ENCODE data around the gene SKIL. TPM values are rescaled to one million over a fixed set of nuclear protein-coding genes. Genes with fewer than 3 reads are reported as not detected.

SKIL gene, protein sequence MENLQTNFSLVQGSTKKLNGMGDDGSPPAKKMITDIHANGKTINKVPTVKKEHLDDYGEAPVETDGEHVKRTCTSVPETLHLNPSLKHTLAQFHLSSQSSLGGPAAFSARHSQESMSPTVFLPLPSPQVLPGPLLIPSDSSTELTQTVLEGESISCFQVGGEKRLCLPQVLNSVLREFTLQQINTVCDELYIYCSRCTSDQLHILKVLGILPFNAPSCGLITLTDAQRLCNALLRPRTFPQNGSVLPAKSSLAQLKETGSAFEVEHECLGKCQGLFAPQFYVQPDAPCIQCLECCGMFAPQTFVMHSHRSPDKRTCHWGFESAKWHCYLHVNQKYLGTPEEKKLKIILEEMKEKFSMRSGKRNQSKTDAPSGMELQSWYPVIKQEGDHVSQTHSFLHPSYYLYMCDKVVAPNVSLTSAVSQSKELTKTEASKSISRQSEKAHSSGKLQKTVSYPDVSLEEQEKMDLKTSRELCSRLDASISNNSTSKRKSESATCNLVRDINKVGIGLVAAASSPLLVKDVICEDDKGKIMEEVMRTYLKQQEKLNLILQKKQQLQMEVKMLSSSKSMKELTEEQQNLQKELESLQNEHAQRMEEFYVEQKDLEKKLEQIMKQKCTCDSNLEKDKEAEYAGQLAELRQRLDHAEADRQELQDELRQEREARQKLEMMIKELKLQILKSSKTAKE
- total RNA-seq = 10 to 100 TPM; 47.4 to 53.6 TPM
- 19.1 TPM for polyA plus RNA-seq (ENCODE audit: insufficient read depth, low read depth, low replicate concordance)
- long read RNA-seq, donor 1, full-length matches to known transcripts = 17 of 17 reads
- long read RNA-seq, donor 1, partial matches to known transcripts = 0 of 17 reads
- long read RNA-seq, donor 1, other reads (novel, unspliced or antisense) = 0 of 17 reads
- long read RNA-seq, donor 2, transcript SKIL-205 (2 exons, 594 nt) = major isoform, 5 of 6 reads
- long read RNA-seq, donor 2, partial matches to known transcripts = 0 of 6 reads
- long read RNA-seq, donor 2, other reads (novel, unspliced or antisense) = 0 of 6 reads

DNA sequence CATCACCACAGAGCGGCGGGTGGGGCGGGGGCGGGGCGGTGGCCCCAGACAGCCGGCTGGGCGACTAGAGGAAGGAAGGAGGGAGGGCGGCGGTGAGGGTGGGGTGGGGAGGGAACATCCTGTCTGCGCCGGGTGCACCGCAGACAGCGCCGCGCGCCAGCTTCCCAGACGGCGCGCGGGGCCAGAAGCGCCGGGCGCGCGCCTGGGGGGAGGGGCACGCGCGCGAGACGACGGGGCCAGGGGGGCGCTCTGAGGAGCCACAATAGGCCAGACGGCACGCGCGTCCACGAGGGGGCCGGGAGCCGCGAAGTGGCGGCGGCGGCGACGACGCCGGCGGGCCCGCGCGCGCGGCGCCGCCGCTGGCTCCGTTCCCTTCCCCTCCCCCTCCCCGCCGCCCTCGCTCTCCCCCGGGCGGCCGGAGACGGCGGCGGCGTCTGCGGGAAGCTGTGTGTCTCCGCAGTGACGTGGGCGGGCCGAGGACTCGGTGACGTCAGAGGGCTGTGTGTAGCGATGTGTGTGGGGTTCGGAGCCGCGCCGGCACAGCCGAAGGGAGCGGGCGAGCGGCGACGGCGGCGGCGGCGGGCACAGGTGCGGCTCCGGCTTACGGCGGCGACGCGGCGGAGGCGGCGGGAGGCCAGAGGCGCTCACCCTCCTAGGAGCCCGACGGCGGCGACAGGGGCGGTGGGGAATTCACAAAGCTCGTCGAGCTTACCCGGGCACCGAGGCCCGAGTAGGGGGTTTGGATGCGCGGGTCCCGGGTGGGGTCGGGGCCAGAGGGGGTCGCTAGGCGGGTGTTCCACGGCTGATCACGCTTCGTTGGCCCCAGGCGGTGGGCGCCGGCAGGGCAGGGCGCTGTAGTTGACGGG lies at the start of gene SKIL:
TSS of gene SKIL (plus strand) at position 540 of the 866 bp plus-strand sequence. CDS start 2,617 bp downstream, outside the sequence.
- no peaks in the 10 kb centered on the region for H3K9me3 ChIP-seq
- intact Hi-C loops (cut with DNase I; ENCODE audit: low total_unique reads) = no loop called here
- WGBS, 2 donors = 0 to 1% methylated on average over 11 to 62 of the region's 124 CpGs
- TF ChIP-seq, protein P1, sequence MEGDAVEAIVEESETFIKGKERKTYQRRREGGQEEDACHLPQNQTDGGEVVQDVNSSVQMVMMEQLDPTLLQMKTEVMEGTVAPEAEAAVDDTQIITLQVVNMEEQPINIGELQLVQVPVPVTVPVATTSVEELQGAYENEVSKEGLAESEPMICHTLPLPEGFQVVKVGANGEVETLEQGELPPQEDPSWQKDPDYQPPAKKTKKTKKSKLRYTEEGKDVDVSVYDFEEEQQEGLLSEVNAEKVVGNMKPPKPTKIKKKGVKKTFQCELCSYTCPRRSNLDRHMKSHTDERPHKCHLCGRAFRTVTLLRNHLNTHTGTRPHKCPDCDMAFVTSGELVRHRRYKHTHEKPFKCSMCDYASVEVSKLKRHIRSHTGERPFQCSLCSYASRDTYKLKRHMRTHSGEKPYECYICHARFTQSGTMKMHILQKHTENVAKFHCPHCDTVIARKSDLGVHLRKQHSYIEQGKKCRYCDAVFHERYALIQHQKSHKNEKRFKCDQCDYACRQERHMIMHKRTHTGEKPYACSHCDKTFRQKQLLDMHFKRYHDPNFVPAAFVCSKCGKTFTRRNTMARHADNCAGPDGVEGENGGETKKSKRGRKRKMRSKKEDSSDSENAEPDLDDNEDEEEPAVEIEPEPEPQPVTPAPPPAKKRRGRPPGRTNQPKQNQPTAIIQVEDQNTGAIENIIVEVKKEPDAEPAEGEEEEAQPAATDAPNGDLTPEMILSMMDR (IDR thresholded peaks at IDR 0.05) = peak in 1 of 3 experiments; percentile 14
- TF ChIP-seq POLR2A (IDR thresholded peaks at IDR 0.05) = no peak
- H3K27ac ChIP-seq = peak within 1 kb of the TSS; percentile 95 to 99
- peak within 1 kb of the TSS; percentile 79 to 94 for H3K4me3 ChIP-seq
- peak; percentile 98 for DNase-seq
- no peaks in the 10 kb centered on the region for H3K27me3 ChIP-seq
- H3K4me1 ChIP-seq = peaks cover 25% of the 10 kb centered on the region
- H3K36me3 ChIP-seq (ENCODE audit: low read depth, missing control alignments) = no peaks in the 10 kb centered on the region

DNA sequence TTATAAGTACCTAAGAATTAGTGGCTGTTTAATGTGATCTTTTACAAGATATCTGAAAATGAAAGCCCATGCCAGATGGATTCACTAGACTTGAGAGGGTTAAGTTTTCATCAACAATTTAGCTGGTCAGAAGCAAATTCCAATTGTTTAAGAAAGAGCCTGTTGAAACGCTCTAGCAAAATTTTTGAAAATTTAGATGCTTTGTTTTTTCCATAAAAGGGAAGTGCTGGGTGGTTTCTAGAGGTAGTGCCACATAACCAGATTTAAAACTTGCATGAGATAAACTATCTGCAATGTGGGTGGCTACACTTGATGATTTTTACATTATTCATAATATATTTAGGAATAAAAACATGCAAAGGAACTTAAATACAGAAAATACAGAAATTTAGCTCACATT lies 48.5 kb upstream of the SKIL start:
- H3K36me3 ChIP-seq (ENCODE audit: low read depth, missing control alignments) = no peaks in the 10 kb centered on the region
- TF ChIP-seq POLR2A (IDR thresholded peaks at IDR 0.05) = no peak
- TF ChIP-seq, protein P1 (IDR thresholded peaks at IDR 0.05) = no peak
- no peaks in the 10 kb centered on the region for H3K4me1 ChIP-seq
- no peaks in the 10 kb centered on the region for H3K9me3 ChIP-seq
- 47 to 62% methylated on average over 1 of the region's 1 CpG for WGBS, 2 donors
- H3K27me3 ChIP-seq = no peaks in the 10 kb centered on the region
- no peak for DNase-seq
- intact Hi-C loops (cut with DNase I; ENCODE audit: low total_unique reads) = no loop called here
- no peak overlapping the region for H3K27ac ChIP-seq
- no peak overlapping the region for H3K4me3 ChIP-seq

DNA sequence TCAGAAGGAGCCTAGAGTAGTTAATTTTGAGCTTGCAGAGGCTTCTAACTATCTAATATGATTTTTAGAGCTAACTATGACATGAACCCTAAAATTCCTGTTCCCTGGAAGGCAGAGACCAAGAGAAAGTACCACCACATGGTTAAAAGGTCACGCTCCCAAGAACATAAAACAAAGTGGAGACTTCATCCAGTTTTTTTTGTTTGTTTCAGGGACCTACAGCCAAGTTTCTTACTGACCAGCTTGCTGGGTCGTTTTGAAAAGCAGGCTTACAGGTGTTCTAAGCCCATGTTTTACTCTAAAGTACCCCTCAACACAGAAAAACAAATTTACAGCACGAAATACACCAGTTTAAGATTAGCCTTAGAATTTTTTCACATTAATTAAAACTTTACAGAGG lies 39.6 kb upstream of the SKIL start:
- DNase-seq = no peak
- Histone ChIP-seq H3K4me1 (no peaks in the 10 kb centered on the region), H3K9me3 (no peaks in the 10 kb centered on the region), H3K27ac (no peak overlapping the region), H3K27me3 (no peaks in the 10 kb centered on the region), H3K36me3 (ENCODE audit: low read depth, missing control alignments) (no peaks in the 10 kb centered on the region), H3K4me3 (no peak overlapping the region)
- intact Hi-C loops (cut with DNase I; ENCODE audit: low total_unique reads) = no loop called here
- WGBS, 2 donors = 63 to 64% methylated on average over 3 of the region's 3 CpGs
- TF ChIP-seq, protein P1 (IDR thresholded peaks at IDR 0.05) = no peak
- no peak for TF ChIP-seq POLR2A (IDR thresholded peaks at IDR 0.05)

DNA sequence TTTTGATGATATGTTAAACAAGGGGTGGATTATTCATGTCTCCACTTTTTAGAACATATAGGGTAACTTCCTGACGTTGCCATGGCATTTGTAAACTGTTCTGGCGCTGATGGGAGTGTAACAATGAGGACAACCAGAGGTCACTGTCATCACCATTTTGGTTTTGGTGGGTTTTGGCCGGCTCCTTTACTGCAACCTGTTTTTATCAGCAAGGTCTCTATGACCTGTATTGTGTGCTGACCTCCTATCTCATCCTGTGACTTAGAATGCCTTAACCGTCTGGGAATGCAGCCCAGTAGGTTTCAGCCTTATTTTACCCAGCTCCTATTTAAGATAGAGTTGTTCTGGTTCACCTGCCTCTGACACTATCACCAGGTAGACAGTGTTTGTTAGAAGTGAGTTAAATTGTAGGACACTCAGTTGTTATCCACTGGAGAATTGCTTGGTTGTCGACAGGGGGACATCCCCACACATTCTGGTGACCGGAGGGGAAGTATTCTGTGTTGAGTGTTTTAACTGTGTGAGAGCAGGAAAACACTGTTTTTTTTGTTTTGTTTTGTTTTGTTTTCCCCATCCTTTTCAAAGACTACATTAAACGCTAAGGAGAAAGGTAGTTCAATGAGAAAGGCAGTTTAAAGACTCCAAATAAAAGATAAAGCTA lies 36.9 kb upstream of the SKIL start:
- DNase-seq = no peak
- no peaks in the 10 kb centered on the region for H3K4me1 ChIP-seq
- no peaks in the 10 kb centered on the region for H3K27me3 ChIP-seq
- intact Hi-C loops (cut with DNase I; ENCODE audit: low total_unique reads) = no loop called here
- 64% methylated on average over 7 of the region's 7 CpGs for WGBS, 2 donors
- H3K4me3 ChIP-seq = no peak overlapping the region
- no peaks in the 10 kb centered on the region for H3K9me3 ChIP-seq
- TF ChIP-seq, protein P1 (IDR thresholded peaks at IDR 0.05) = no peak
- TF ChIP-seq POLR2A (IDR thresholded peaks at IDR 0.05) = no peak
- no peak overlapping the region for H3K27ac ChIP-seq
- no peaks in the 10 kb centered on the region for H3K36me3 ChIP-seq (ENCODE audit: low read depth, missing control alignments)
